K562 (cell line): ENCODE results near the gene NEU1. TPM values are rescaled to one million over a fixed set of nuclear protein-coding genes. Genes with fewer than 3 reads are reported as not detected.
A peak's percentile ranks its signal among the peaks of the same experiment; 100 is the strongest.

Experiments used
- CAMTA2 ChIP-seq: fragments of 250-450 bp; sonication (Bioruptor Pico); conservative IDR thresholded peaks from 2 replicates; pipeline ENCODE4 v1.5.1; 2022
- ETS2 ChIP-seq: IDR thresholded peaks from 2 replicates; pipeline ENCODE4 v1.6.1; 2016; ENCODE audit warnings: borderline replicate concordance, missing genetic modification characterization, mild to moderate bottlenecking, moderate library complexity, missing compliant biosample characterization; ENCODE audit not compliant: poor library complexity, severe bottlenecking
- HINFP ChIP-seq: fragments of 450-650 bp; conservative IDR thresholded peaks from 2 replicates; pipeline ENCODE4 v1.6.1; 2016; ENCODE audit warnings: missing genetic modification characterization, low read depth, mild to moderate bottlenecking, control low read depth, missing compliant biosample characterization
- NUFIP1 ChIP-seq: fragments of 450-650 bp; IDR thresholded peaks from 2 replicates; pipeline ENCODE4 v1.6.1; 2018; ENCODE audit not compliant: partially characterized antibody
- POU5F1 ChIP-seq: fragments of 150-350 bp; IDR thresholded peaks from 2 replicates; pipeline ENCODE4 v1.6.1; 2014; ENCODE audit warnings: borderline replicate concordance, low read length, low read depth, mild to moderate bottlenecking; ENCODE audit not compliant: partially characterized antibody
- PTRF ChIP-seq: fragments of 450-650 bp; IDR thresholded peaks from 2 replicates; pipeline ENCODE4 v1.6.1; 2016; ENCODE audit warnings: mild to moderate bottlenecking, missing genetic modification characterization, missing compliant biosample characterization
- XRCC4 ChIP-seq: IDR thresholded peaks from one replicate; pipeline ENCODE4 v1.6.1; 2011; ENCODE audit not compliant: insufficient read depth, insufficient read length; ENCODE audit errors: extremely low read depth
- ZBED1 ChIP-seq: IDR thresholded peaks from 2 replicates; pipeline ENCODE4 v1.6.1; 2014
- ZBTB7A ChIP-seq: IDR thresholded peaks from 2 replicates; pipeline ENCODE4 v1.6.1; 2011; ENCODE audit warnings: low read depth, mild to moderate bottlenecking, low read length, moderate library complexity, borderline replicate concordance; ENCODE audit not compliant: control insufficient read depth
- ZKSCAN3 ChIP-seq: fragments of 250-450 bp; sonication (Bioruptor Pico); IDR thresholded peaks from 2 replicates; pipeline ENCODE4 v1.4.0; 2020
- ZNF318 ChIP-seq, 2 experiments: fragments of 450-650 bp; IDR thresholded peaks; 2 replicates each; pipeline ENCODE4 v1.6.1; 2016; ENCODE audit warnings: mild to moderate bottlenecking in 2 of 2, borderline replicate concordance in 1 of 2, low read depth in 1 of 2, moderate library complexity in 1 of 2
- ZNF41 ChIP-seq: fragments of 250-450 bp; sonication (Bioruptor Pico); conservative IDR thresholded peaks from 2 replicates; pipeline ENCODE4 v1.4.0; 2020; ENCODE audit warnings: mild to moderate bottlenecking
- polyA plus RNA-seq, 8 experiments: library from polyadenylated mRNA; depleted of rRNA in 4 of 8; stranded (reverse) in 5 of 8; unstranded in 3 of 8; fragments of >200 nt; fragmentation: Nextera tagmentation in 2 of 8; fragmentation: Illumina TruSeq in 1 of 8; extraction: Ambion mirVana in 2 of 8; extraction: Trizol in 1 of 8; gene quantifications; 2 replicates each; pipeline versions ENCODE4 v1.2.1 to v1.2.3, GENCODE V29; 2011 to 2014; ENCODE audit warnings: inconsistent platforms in 1 of 8, missing spikeins in 1 of 8
- total RNA-seq, 7 experiments: library from RNA; depleted of rRNA in 6 of 7; stranded (reverse); fragments of >200 nt in 6 of 7; fragmentation: Illumina TruSeq in 2 of 7; extraction: Trizol in 2 of 7; gene quantifications; 2 replicates each; pipeline versions ENCODE4 v1.2.1 to v1.2.3, GENCODE V29; 2011 to 2021; ENCODE audit warnings: low replicate concordance in 1 of 7
- TF ChIP-seq, protein P1 (sequence below): sonication (generic); formaldehyde crosslinking; IDR thresholded peaks from 2 replicates; pipeline ENCODE4 v1.8.0; 2022; ENCODE audit warnings: mild to moderate bottlenecking, missing genetic modification reagents, borderline replicate concordance
- TF ChIP-seq, protein P2 (sequence below): sonication (generic); IDR thresholded peaks from 2 replicates; pipeline ENCODE4 v1.6.1; 2016

NEU1 gene
- total and polyA plus RNA-seq, 9 of the 15 experiments (the other 6 are each of a cell fraction or from before 2014, with no cell fraction given) = 14.8 to 67.8 (median 51.0) TPM

GRCh38 chr6:31821301-31822035 lies 41.2 kb downstream of the NEU1 start (continued):
- TF ChIP-seq PTRF (tag) (no peak), ZNF41 (CRISPR knock-in tag) (no peak), CAMTA2 (0 out of 2 replicates have a peak, but pooled peaks have one; percentile 10), NUFIP1 (no peak), ZBTB7A (peak; percentile 60; the same call in 1 of the 2 replicates), HINFP (tag) (no peak), POU5F1 (no peak), ZKSCAN3 (CRISPR knock-in tag) (no peak), ETS2 (tag) (no peak), ZBED1 (peak; percentile 59; the same call in 1 of the 2 replicates), XRCC4 (no peak), ZNF318 (IDR thresholded peaks at IDR 0.05; ENCODE audit: borderline replicate concordance in 1 of 2, low read depth in 1 of 2) (no peak)
- TF ChIP-seq, protein P1, sequence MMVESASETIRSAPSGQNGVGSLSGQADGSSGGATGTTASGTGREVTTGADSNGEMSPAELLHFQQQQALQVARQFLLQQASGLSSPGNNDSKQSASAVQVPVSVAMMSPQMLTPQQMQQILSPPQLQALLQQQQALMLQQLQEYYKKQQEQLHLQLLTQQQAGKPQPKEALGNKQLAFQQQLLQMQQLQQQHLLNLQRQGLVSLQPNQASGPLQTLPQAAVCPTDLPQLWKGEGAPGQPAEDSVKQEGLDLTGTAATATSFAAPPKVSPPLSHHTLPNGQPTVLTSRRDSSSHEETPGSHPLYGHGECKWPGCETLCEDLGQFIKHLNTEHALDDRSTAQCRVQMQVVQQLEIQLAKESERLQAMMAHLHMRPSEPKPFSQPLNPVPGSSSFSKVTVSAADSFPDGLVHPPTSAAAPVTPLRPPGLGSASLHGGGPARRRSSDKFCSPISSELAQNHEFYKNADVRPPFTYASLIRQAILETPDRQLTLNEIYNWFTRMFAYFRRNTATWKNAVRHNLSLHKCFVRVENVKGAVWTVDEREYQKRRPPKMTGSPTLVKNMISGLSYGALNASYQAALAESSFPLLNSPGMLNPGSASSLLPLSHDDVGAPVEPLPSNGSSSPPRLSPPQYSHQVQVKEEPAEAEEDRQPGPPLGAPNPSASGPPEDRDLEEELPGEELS (CRISPR knock-in tag) = no peak; the same call in 1 of the 2 replicates
- TF ChIP-seq, protein P2, sequence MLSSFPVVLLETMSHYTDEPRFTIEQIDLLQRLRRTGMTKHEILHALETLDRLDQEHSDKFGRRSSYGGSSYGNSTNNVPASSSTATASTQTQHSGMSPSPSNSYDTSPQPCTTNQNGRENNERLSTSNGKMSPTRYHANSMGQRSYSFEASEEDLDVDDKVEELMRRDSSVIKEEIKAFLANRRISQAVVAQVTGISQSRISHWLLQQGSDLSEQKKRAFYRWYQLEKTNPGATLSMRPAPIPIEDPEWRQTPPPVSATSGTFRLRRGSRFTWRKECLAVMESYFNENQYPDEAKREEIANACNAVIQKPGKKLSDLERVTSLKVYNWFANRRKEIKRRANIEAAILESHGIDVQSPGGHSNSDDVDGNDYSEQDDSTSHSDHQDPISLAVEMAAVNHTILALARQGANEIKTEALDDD = no peak
